HepG2 (cell line): ENCODE results near the gene SUSD2. TPM values are rescaled to one million over a fixed set of nuclear protein-coding genes. Genes with fewer than 3 reads are reported as not detected.

Experiments
- AKNA ChIP-seq: sonication (generic); formaldehyde crosslinking; IDR thresholded peaks from 2 replicates; pipeline ENCODE4 v1.4.0; 2020; ENCODE audit warnings: missing genetic modification reagents, borderline replicate concordance
- CSRNP1 ChIP-seq: sonication (generic); formaldehyde crosslinking; IDR thresholded peaks from 2 replicates; pipeline ENCODE4 v1.8.1; 2023; ENCODE audit warnings: mild to moderate bottlenecking, missing genetic modification reagents
- DNMT1 ChIP-seq: sonication (generic); formaldehyde crosslinking; IDR thresholded peaks from 2 replicates; pipeline ENCODE4 v1.5.1; 2020; ENCODE audit warnings: mild to moderate bottlenecking, missing genetic modification reagents
- EP300 ChIP-seq, 3 experiments: sonication (generic) in 1 of 3; formaldehyde crosslinking in 1 of 3; IDR thresholded peaks; 2 replicates each; pipeline versions ENCODE4 v1.5.1 to v1.6.1; 2011 to 2020; ENCODE audit warnings: low read depth in 2 of 3, low read length in 2 of 3, borderline replicate concordance in 1 of 3, improper control_type of control experiment in 1 of 3, mild to moderate bottlenecking in 1 of 3, missing genetic modification reagents in 1 of 3, moderate library complexity in 1 of 3
- HMGA1 ChIP-seq: sonication (generic); formaldehyde crosslinking; conservative IDR thresholded peaks from 2 replicates; pipeline ENCODE4 v1.4.0; 2020; ENCODE audit warnings: missing genetic modification reagents
- KAT7 ChIP-seq: IDR thresholded peaks from 2 replicates; pipeline ENCODE4 v1.6.1; 2018; ENCODE audit warnings: borderline replicate concordance, missing compliant biosample characterization
- RFX1 ChIP-seq: fragments of 450-650 bp; IDR thresholded peaks from 2 replicates; pipeline ENCODE4 v1.6.1; 2017
- polyA plus RNA-seq, 8 experiments: library from polyadenylated mRNA; depleted of rRNA in 3 of 8; stranded (reverse) in 7 of 8; unstranded in 1 of 8; fragments of >200 nt; fragmentation: Illumina TruSeq in 4 of 8; extraction: Trizol in 4 of 8; gene quantifications; 2 replicates each; pipeline versions ENCODE4 v1.2.1 to v1.2.3, GENCODE V29; 2011 to 2016; ENCODE audit warnings: low read depth in 4 of 8, missing spikeins in 1 of 8, mixed read lengths in 1 of 8; ENCODE audit not compliant: insufficient read depth in 1 of 8
- total RNA-seq, 5 experiments: library from RNA; depleted of rRNA; stranded (reverse); fragments of >200 nt; fragmentation: Illumina TruSeq; extraction: Trizol; gene quantifications; 2 replicates each; pipeline ENCODE4 v1.2.3, GENCODE V29; 2016; ENCODE audit warnings: low read depth in 1 of 5
- TF ChIP-seq, protein P1 (sequence below): sonication (generic); formaldehyde crosslinking; IDR thresholded peaks from 2 replicates; pipeline ENCODE4 v1.5.0; 2020; ENCODE audit warnings: mild to moderate bottlenecking, missing genetic modification reagents, borderline replicate concordance
- TF ChIP-seq, protein P2 (sequence below): sonication (generic); formaldehyde crosslinking; IDR thresholded peaks from 2 replicates; pipeline ENCODE4 v1.8.1; 2023; ENCODE audit warnings: mild to moderate bottlenecking, moderate library complexity, missing genetic modification reagents

SUSD2 gene
- total and polyA plus RNA-seq, 2 of the 13 experiments (the other 11 are each of a cell fraction or from before 2014, with no cell fraction given), result 2.1 to 11.0 TPM

- TF ChIP-seq, protein P1, sequence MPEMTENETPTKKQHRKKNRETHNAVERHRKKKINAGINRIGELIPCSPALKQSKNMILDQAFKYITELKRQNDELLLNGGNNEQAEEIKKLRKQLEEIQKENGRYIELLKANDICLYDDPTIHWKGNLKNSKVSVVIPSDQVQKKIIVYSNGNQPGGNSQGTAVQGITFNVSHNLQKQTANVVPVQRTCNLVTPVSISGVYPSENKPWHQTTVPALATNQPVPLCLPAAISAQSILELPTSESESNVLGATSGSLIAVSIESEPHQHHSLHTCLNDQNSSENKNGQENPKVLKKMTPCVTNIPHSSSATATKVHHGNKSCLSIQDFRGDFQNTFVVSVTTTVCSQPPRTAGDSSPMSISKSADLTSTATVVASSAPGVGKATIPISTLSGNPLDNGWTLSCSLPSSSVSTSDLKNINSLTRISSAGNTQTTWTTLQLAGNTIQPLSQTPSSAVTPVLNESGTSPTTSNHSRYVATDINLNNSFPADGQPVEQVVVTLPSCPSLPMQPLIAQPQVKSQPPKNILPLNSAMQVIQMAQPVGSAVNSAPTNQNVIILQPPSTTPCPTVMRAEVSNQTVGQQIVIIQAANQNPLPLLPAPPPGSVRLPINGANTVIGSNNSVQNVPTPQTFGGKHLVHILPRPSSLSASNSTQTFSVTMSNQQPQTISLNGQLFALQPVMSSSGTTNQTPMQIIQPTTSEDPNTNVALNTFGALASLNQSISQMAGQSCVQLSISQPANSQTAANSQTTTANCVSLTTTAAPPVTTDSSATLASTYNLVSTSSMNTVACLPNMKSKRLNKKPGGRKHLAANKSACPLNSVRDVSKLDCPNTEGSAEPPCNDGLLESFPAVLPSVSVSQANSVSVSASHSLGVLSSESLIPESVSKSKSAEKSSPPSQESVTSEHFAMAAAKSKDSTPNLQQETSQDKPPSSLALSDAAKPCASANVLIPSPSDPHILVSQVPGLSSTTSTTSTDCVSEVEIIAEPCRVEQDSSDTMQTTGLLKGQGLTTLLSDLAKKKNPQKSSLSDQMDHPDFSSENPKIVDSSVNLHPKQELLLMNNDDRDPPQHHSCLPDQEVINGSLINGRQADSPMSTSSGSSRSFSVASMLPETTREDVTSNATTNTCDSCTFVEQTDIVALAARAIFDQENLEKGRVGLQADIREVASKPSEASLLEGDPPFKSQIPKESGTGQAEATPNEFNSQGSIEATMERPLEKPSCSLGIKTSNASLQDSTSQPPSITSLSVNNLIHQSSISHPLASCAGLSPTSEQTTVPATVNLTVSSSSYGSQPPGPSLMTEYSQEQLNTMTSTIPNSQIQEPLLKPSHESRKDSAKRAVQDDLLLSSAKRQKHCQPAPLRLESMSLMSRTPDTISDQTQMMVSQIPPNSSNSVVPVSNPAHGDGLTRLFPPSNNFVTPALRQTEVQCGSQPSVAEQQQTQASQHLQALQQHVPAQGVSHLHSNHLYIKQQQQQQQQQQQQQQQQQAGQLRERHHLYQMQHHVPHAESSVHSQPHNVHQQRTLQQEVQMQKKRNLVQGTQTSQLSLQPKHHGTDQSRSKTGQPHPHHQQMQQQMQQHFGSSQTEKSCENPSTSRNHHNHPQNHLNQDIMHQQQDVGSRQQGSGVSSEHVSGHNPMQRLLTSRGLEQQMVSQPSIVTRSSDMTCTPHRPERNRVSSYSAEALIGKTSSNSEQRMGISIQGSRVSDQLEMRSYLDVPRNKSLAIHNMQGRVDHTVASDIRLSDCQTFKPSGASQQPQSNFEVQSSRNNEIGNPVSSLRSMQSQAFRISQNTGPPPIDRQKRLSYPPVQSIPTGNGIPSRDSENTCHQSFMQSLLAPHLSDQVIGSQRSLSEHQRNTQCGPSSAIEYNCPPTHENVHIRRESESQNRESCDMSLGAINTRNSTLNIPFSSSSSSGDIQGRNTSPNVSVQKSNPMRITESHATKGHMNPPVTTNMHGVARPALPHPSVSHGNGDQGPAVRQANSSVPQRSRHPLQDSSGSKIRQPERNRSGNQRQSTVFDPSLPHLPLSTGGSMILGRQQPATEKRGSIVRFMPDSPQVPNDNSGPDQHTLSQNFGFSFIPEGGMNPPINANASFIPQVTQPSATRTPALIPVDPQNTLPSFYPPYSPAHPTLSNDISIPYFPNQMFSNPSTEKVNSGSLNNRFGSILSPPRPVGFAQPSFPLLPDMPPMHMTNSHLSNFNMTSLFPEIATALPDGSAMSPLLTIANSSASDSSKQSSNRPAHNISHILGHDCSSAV (CRISPR knock-in tag), result no peak
- no peak for TF ChIP-seq AKNA (CRISPR knock-in tag)
- TF ChIP-seq DNMT1, result no peak
- no peak for TF ChIP-seq CSRNP1
- TF ChIP-seq EP300 (IDR thresholded peaks at IDR 0.05; ENCODE audit: low read depth in 2 of 2, low read length in 2 of 2), result peak in 1 of 2 experiments; percentile 13; a peak in 1 of 4 replicates
- TF ChIP-seq EP300 (CRISPR knock-in tag; IDR thresholded peaks at IDR 0.05; ENCODE audit: borderline replicate concordance), result 0 out of 2 replicates have a peak, but pooled peaks have one; percentile 38
- no peak for TF ChIP-seq RFX1
- TF ChIP-seq, protein P2, sequence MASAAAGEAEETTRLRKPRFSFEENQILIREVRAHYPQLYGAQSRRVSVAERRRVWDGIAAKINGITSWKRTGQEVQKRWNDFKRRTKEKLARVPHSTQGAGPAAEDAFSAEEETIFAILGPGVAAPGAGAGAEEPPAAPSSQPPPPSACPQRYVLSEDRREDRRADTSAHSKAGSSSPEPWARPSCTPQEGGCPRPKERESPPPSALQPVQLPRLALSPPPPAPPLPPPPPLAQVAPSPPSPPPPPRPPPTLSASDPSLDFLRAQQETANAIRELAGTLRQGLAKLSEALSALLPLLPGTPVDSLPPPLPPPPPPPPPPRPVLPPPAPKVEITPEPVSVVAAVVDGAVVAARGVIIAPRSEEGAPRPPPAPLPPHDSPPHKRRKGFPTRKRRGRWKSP, result peak; percentile 91
- 0 out of 2 replicates have a peak, but pooled peaks have one; percentile 45 for TF ChIP-seq KAT7 (CRISPR knock-in tag)
- TF ChIP-seq HMGA1 (CRISPR knock-in tag), result no peak
Measured at GRCh38 chr22:24156913-24157821, 24.1 kb upstream of the SUSD2 start (continued).
